MM.1S (cell line): Measurements from ENCODE around the gene CCDC192.

ENCODE experiments used
- EZH2 ChIP-seq: fragments of 300-600 bp; sonication (generic); optimal IDR thresholded peaks from 2 replicates; pipeline ENCODE3; 2017; ENCODE audit warnings: low read depth, mild to moderate bottlenecking, antibody characterized with exemption, low read length, mixed read lengths
- EZH2phosphoT487 ChIP-seq: fragments of 300-600 bp; sonication (generic); IDR thresholded peaks from 2 replicates; pipeline ENCODE4 v1.6.1; 2018; ENCODE audit warnings: antibody characterized with exemption, low read length
- TF ChIP-seq, protein P1 (sequence below): fragments of 300-600 bp; sonication (generic); IDR thresholded peaks from 2 replicates; pipeline ENCODE4 v1.5.1; 2016; ENCODE audit warnings: antibody characterized with exemption, low read length, mixed read lengths

DNA sequence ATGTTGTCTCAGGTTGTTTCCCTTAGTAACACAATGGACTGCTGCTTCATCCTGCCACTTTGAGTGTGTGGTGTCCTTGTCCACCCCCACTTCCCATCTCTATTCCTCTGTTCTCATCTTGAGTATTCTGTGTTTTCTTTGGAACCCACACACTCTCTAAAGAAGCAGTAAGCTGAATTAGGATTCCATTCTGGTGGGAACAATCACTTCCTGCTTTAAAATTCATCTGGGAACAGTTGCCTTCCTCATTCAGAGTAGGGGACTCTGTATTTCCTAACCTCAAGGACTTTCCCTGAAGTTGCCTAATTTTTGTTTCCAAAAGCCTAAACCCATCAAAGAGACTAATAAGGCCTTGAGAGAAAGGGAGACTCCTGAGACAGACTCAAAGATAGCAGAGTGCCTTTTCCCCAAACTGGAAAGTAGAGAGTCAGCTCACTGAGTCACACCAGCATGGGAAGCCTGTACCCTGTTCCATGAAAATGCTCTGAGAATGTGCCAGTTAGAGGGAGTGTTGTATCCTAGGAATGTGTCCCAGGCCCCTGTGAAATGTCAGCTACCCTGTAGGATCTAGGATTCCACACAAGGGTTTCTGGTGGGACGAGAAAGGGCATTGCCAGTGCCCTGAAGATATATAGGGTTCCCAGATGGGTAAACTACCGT is 63.6 kb downstream of the CCDC192 start:
- TF ChIP-seq, protein P1, sequence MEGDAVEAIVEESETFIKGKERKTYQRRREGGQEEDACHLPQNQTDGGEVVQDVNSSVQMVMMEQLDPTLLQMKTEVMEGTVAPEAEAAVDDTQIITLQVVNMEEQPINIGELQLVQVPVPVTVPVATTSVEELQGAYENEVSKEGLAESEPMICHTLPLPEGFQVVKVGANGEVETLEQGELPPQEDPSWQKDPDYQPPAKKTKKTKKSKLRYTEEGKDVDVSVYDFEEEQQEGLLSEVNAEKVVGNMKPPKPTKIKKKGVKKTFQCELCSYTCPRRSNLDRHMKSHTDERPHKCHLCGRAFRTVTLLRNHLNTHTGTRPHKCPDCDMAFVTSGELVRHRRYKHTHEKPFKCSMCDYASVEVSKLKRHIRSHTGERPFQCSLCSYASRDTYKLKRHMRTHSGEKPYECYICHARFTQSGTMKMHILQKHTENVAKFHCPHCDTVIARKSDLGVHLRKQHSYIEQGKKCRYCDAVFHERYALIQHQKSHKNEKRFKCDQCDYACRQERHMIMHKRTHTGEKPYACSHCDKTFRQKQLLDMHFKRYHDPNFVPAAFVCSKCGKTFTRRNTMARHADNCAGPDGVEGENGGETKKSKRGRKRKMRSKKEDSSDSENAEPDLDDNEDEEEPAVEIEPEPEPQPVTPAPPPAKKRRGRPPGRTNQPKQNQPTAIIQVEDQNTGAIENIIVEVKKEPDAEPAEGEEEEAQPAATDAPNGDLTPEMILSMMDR: no peak
- TF ChIP-seq EZH2phosphoT487: no peak
- TF ChIP-seq EZH2: no peak
